ENCODE data around the gene PHF14.

Gene PHF14

DNA sequence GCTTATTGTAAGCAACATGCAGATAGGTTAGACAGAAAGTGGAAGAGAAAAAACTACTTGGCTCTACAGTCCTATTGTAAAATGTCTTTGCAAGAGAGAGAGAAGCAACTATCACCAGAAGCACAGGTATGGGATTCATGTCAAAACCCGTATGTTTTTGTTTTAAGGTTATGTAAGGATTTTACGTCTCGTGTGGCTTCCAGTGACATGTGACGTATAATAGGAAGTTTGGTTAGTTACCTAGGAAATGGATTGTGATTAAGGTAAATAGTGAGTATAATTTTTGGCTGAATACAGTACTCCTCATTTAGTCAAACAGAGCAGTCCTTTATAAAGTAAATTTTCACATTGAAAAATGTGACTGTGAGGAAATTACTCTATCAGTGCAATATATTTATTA, 62.0 kb downstream of the PHF14 start:
- peaks cover 17% of the 10 kb centered on the region for H3K36me3 Mint-ChIP-seq
- no peaks in the 10 kb centered on the region for H3K27me3 Mint-ChIP-seq
- no peak overlapping the region for H3K4me3 Mint-ChIP-seq
- no peaks in the 10 kb centered on the region for H3K4me1 Mint-ChIP-seq
- H3K9me3 Mint-ChIP-seq = no peaks in the 10 kb centered on the region
- no peak overlapping the region for H3K27ac Mint-ChIP-seq

DNA sequence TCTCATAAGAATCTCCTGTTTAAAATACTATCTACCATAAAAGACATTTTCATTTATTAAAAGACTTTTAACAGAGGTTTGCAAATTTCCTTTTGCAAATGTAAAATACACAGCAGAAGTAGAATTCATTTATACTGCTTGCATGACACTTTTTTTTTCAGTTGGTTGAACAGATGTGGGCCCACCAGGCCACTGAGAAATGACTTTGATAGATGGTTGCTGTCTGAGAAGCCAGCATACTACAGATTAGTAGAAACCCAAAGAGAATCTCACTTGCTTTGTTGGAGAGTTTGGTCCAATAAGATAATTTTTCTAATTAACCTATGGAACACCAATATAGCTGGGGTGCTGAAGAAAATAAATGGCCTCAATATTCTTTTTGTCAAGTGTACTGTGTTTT, 66.3 kb downstream of the PHF14 start:
- H3K9me3 Mint-ChIP-seq = no peaks in the 10 kb centered on the region
- H3K4me3 Mint-ChIP-seq = no peak overlapping the region
- H3K36me3 Mint-ChIP-seq = peaks cover 19% of the 10 kb centered on the region
- no peaks in the 10 kb centered on the region for H3K4me1 Mint-ChIP-seq
- H3K27ac Mint-ChIP-seq = no peak overlapping the region
- H3K27me3 Mint-ChIP-seq = no peaks in the 10 kb centered on the region

DNA sequence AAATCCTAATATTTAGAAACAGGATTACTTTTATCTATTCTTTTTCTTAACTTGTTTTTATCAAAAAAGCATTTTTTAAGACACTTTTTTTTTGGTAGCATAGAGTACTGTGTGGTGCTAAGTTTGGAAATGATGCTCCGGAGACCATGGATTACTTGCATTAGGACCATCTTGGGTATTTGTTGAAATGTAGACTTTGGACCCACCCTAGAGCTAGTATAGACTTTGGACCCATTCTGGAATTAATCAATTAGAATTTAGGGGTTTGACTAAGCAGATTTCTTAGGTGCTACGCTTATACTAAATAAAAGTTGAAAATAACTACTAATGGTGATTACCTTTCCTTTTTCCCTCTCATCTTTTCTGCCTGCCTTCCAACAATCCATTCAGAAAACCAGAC, 80.4 kb downstream of the PHF14 start:
- no peaks in the 10 kb centered on the region for H3K4me1 Mint-ChIP-seq
- H3K27ac Mint-ChIP-seq = no peak overlapping the region
- no peaks in the 10 kb centered on the region for H3K9me3 Mint-ChIP-seq
- no peak overlapping the region for H3K4me3 Mint-ChIP-seq
- H3K27me3 Mint-ChIP-seq = no peaks in the 10 kb centered on the region
- peaks cover 15% of the 10 kb centered on the region for H3K36me3 Mint-ChIP-seq

DNA sequence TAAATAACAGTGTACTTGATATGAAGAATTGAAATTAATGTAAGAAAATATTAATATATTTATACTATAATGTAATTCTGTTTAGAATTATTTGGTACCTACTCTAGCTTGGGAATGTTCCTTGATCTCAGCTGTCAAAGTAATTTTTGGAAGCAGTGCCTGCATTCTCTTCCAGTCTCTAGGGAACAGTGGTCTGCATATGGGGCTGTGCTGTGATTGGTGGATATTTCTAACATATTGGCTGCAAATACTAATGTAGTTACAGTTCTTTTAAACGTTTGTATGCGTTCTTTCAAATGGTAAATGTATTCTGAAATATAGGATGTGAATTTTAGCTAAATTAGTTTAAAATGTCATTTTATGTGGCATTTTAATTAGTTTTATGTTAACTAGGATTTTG, 87.2 kb downstream of the PHF14 start:
- no peak overlapping the region for H3K27ac Mint-ChIP-seq
- H3K4me3 Mint-ChIP-seq = no peak overlapping the region
- H3K9me3 Mint-ChIP-seq = no peaks in the 10 kb centered on the region
- H3K27me3 Mint-ChIP-seq = no peaks in the 10 kb centered on the region
- H3K36me3 Mint-ChIP-seq = peaks cover 23% of the 10 kb centered on the region
- H3K4me1 Mint-ChIP-seq = no peaks in the 10 kb centered on the region

DNA sequence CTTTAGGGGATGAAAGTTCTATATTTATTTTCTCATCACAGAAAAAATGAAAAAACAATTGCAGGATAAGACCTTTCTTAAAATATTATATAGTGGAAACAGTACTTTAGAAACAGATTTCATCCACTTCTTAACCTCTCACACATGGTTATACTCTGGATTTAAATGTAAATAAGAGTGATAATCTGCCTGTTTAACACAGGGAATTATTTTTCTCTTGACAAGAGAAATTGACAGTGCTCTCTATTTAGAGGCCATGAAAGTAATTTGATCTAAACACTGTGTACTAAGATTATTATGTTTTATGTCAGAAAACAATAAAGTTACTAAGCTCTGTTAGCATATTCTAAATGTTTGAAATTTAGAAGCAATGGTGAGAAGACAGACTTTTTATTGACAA, 88.4 kb downstream of the PHF14 start:
- H3K4me1 Mint-ChIP-seq = no peaks in the 10 kb centered on the region
- no peak overlapping the region for H3K27ac Mint-ChIP-seq
- no peaks in the 10 kb centered on the region for H3K9me3 Mint-ChIP-seq
- no peaks in the 10 kb centered on the region for H3K27me3 Mint-ChIP-seq
- no peak overlapping the region for H3K4me3 Mint-ChIP-seq
- H3K36me3 Mint-ChIP-seq = peaks cover 29% of the 10 kb centered on the region

DNA sequence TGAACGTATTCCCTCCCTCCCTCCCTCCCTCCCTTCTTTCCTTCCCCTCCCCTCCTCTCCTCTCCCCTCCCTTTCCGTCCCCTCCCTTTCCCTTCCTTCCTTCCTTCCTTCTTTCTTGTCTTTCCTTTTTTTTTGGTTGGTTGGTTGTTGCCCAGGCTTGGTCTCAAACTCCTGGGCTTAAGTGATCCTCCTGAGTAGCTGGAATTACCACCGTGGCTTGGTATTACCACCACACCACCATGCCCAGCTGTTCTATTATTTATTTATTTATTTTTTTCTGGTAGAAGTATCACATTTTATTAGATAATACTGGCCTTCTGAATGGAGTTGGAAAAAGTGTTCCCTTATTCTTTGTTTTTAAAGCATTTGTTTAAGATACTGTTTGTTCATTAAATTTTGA, 95.9 kb downstream of the PHF14 start:
- peaks cover 31% of the 10 kb centered on the region for H3K36me3 Mint-ChIP-seq
- H3K27ac Mint-ChIP-seq = no peak overlapping the region
- H3K4me3 Mint-ChIP-seq = no peak overlapping the region
- H3K9me3 Mint-ChIP-seq = no peaks in the 10 kb centered on the region
- H3K27me3 Mint-ChIP-seq = no peaks in the 10 kb centered on the region
- H3K4me1 Mint-ChIP-seq = no peaks in the 10 kb centered on the region

DNA sequence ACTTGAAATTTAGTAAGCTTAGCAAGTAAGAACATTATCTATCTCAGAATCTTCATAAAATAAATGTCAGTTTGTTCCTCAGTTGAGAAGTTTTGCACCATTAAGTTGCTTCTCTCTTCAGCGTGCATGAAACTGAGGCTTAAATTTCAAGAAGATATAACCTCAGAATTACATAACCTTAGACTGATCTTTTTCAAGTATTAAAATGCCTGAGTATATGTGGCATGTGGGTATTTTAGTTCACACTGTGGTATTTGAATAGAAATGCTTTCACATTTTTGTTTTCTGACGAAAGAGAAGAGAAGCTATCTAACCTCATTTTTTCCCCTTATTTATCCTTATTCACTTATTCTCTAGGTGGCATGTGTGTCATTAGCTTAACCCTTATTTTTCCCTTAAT, 104.1 kb downstream of the PHF14 start:
- Mint-ChIP-seq H3K27me3 (no peaks in the 10 kb centered on the region), H3K4me3 (no peak overlapping the region), H3K27ac (no peak overlapping the region), H3K9me3 (no peaks in the 10 kb centered on the region), H3K36me3 (peaks cover 15% of the 10 kb centered on the region), H3K4me1 (no peaks in the 10 kb centered on the region)

DNA sequence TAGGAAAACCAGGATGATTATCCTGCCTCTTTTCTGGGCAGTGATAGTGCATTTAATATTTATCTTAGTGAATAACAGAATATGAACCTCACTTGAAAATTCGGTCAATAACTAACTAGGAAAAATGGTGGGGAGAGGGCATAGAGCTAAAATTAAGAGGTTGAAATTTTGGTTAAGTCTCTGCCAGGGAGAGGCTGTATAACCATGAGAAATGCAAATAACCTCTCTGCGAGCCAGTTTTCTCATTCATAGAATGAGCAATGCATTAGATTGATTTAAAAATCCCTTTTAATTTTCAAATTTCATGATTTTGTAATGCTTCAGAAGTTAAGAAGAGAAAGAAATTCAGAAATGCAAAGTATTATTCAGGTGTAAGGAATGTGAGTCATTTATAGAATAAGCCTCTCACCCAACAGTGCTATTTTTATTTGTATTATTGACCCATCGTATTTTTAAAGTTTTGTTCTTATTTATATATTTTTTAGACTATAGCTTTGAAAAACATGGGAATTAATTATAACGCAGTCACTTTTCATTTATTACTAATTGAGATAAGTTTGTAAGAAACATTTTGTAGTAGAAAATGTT, 104.7 kb downstream of the PHF14 start:
- H3K36me3 Mint-ChIP-seq = peaks cover 13% of the 10 kb centered on the region
- H3K27ac Mint-ChIP-seq = no peak overlapping the region
- no peaks in the 10 kb centered on the region for H3K4me1 Mint-ChIP-seq
- H3K4me3 Mint-ChIP-seq = no peak overlapping the region
- H3K9me3 Mint-ChIP-seq = no peaks in the 10 kb centered on the region
- no peaks in the 10 kb centered on the region for H3K27me3 Mint-ChIP-seq

DNA sequence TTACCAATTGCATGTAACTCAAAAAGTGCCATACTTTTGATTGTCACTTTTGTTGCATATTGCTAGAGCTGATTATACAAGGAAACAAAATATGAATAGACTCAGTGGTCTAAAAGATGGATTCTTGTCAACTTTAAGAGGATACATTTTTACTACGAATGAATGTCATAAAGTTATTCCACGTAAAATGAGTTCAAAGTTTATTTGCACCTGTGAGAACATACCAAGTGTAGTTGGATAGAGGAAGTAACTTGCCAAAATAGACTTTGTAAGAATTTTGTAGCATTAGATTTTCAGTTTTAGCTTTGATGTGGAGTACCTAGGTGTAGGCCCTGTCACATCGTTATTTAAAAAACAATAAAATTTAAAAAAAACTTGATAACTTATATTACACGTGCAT, 106.2 kb downstream of the PHF14 start:
- Mint-ChIP-seq H3K4me3 (no peak overlapping the region), H3K9me3 (no peaks in the 10 kb centered on the region), H3K4me1 (no peaks in the 10 kb centered on the region), H3K27ac (no peak overlapping the region), H3K27me3 (no peaks in the 10 kb centered on the region), H3K36me3 (peaks cover 8% of the 10 kb centered on the region)

DNA sequence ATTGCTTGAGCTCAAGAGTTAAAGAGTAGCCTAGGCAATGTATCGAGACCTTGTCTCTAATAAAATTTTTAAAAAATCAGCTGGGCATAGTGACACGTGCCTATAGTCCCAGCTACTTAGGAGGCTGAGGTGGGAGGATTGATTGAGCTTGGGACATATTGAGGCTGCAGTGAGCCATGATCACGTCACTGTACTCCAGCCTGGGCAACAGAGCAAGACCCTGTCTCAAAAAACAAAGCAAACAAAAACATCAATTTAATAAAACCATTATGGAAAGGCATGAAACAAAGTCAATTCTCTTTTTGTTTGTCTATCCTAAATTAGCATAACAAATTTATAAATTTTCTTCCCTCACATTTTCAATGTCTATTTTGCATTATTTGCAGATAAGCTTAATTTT, 108.4 kb downstream of the PHF14 start:
- no peaks in the 10 kb centered on the region for H3K9me3 Mint-ChIP-seq
- no peak overlapping the region for H3K4me3 Mint-ChIP-seq
- H3K36me3 Mint-ChIP-seq = peaks cover 8% of the 10 kb centered on the region
- no peaks in the 10 kb centered on the region for H3K27me3 Mint-ChIP-seq
- no peaks in the 10 kb centered on the region for H3K4me1 Mint-ChIP-seq
- no peak overlapping the region for H3K27ac Mint-ChIP-seq

DNA sequence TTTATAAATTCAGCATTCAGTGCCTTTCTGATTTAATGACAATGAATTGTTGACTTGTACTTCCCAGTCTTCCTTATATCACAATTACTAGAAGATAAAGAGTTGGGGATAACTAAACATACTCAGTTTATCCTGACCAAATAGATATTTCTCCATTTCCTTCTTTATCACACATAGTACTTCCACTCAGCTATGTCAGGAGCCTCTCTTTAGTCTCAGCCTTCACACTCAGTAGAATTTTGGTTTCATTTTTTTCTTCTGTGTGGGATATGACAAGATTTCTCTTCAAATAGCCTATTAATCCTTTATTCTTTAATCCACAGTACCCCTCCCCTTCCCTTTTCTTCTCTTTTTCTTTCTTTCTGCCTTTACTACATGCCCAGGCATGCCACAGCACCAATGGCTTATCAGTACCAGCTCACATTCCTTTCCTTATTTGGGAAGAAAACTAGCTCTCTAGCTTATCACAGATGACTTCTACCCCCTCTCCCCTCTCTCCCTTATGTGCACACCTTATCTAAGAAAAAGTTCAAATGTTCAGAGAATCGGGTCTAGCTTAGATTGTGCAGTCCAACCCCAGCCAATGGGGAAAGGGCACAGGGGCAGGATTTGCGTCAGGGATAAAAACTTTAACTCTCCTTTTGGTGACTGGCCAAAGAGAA, 109.0 kb downstream of the PHF14 start:
- Mint-ChIP-seq H3K4me1 (no peaks in the 10 kb centered on the region), H3K4me3 (no peak overlapping the region), H3K27me3 (no peaks in the 10 kb centered on the region), H3K9me3 (no peaks in the 10 kb centered on the region), H3K36me3 (peaks cover 12% of the 10 kb centered on the region), H3K27ac (no peak overlapping the region)

DNA sequence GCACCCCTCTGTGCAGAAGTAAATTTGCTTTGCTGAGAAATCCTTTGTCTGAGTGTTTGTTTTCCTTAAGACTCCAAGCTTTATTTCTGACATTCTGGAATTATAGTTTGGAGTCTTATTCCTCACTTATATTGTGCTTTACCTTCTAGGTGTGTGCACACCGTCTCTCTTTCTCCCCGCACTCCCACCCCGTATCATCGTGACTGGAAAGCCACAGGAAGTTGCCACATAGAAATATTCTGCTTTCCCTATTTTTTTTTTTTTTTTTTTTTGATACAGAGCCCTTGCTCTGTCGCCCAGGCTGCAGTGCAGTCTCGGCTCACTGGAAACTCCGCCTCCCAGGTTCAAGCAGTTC, 109.5 kb downstream of the PHF14 start:
- H3K27ac Mint-ChIP-seq = no peak overlapping the region
- no peaks in the 10 kb centered on the region for H3K4me1 Mint-ChIP-seq
- H3K36me3 Mint-ChIP-seq = peaks cover 12% of the 10 kb centered on the region
- no peaks in the 10 kb centered on the region for H3K9me3 Mint-ChIP-seq
- H3K4me3 Mint-ChIP-seq = no peak overlapping the region
- H3K27me3 Mint-ChIP-seq = no peaks in the 10 kb centered on the region

DNA sequence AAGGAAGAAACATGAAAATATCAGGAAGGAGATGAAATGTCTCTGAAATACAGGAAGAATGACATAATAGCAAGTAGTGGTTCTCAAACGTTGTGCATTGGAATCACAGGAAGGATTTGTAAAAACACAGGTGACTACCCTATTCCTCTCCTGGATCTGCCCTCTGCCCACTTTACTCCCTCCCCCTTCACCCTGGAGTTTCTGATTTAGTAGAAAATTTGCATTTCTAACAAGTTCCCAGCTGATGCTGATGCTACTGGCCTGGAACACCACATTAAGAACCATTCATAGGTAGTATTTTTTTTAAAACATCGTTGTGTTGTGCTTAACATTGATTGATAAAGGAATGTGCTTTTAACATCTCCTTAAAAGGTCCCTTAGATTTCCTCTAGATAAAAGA, 130.9 kb downstream of the PHF14 start:
- no peaks in the 10 kb centered on the region for H3K9me3 Mint-ChIP-seq
- no peak overlapping the region for H3K4me3 Mint-ChIP-seq
- no peaks in the 10 kb centered on the region for H3K27me3 Mint-ChIP-seq
- H3K27ac Mint-ChIP-seq = no peak overlapping the region
- H3K4me1 Mint-ChIP-seq = no peaks in the 10 kb centered on the region
- peaks cover 11% of the 10 kb centered on the region for H3K36me3 Mint-ChIP-seq

DNA sequence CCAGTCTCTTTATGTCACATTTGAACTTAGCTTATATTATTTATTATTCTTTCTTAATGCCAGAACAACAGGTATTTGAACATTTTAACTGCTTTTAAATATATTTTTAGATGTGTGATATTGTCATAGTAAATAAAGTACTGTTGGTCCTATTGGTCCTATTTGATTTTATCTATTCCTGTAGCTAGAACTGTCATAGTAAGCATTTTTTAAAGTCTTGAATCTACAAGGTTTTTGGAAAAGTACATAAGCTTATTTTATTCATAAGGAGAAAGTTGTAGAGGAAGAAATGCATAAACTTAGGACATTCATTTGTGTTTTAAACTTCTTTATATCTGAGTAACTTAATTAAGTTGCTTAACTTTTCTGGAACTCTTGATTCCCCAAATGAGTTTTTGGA, 136.0 kb downstream of the PHF14 start:
- Mint-ChIP-seq H3K36me3 (peaks cover 8% of the 10 kb centered on the region), H3K4me3 (no peak overlapping the region), H3K27ac (no peak overlapping the region), H3K9me3 (no peaks in the 10 kb centered on the region), H3K4me1 (no peaks in the 10 kb centered on the region), H3K27me3 (no peaks in the 10 kb centered on the region)

DNA sequence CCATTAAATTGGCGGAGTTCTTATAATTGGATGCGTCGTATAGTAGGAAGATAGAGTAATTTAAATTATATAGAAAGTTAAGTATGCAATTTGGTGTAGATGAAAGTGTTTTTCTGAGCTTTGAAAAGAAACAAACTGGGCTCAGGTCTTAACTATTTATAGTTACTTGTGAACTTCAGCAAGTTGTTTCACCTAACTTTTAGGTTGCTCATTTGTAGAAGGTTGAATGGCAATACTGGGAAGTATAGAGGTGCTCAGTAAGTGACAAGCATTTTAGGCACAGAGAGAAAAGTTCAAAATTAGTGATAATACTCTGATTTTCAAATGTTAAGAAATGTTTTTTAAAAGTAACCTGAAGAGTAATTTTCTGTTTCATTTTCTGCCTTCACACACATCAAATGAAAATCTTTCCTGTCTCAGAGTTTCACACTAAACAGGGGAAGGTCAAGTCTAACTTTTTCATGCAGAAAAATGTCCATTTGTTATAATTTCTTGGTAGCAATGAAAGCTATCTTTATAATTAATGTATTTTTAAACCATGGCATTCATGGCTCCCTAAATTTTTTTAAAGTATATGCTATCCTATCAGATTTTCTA, 146.5 kb downstream of the PHF14 start:
- Mint-ChIP-seq H3K4me1 (peaks cover 11% of the 10 kb centered on the region), H3K27me3 (no peaks in the 10 kb centered on the region), H3K9me3 (no peaks in the 10 kb centered on the region), H3K36me3 (peaks cover 27% of the 10 kb centered on the region), H3K27ac (no peak overlapping the region), H3K4me3 (no peak overlapping the region)

DNA sequence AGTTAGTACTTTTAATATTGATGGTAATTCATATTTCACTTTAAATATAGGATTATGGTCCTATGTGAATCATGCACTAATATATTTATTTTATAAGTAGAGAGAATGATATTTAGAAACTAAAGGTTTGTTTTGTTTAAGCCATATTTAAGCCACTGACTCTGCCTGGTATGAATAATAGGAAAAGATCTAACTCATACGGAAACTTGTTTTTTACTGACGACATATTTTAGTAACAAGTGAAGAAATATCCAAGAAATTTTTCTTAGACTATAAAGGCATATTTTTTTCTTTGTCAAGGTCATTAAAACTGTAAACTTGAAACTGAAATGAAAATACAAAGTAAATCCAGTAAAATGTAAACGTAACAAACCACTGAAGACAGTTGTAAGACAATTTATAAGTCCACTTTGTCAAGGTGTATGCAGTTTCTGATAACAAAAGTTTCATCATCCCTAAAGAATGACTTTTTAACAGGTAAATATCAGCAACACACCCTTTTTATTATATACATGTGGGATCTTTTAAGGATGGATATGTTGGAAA, 147.1 kb downstream of the PHF14 start:
- Mint-ChIP-seq H3K27ac (no peak overlapping the region), H3K9me3 (no peaks in the 10 kb centered on the region), H3K36me3 (peaks cover 23% of the 10 kb centered on the region), H3K4me1 (peaks cover 11% of the 10 kb centered on the region), H3K4me3 (no peak overlapping the region), H3K27me3 (no peaks in the 10 kb centered on the region)

All from activated naive CD4-positive, alpha-beta T cell treated with anti-CD3 and anti-CD28 coated beads, Interleukin-2, amount 50 U/mL, for 24 hours (primary cell).